Posterior cingulate gyrus (tissue), 11 donors: ENCODE data around the gene NLRP1.

Experiments
- DNase-seq, 10 donors: peaks; one replicate each; pipeline versions ENCODE4 v3.0.0 to v3.0.0-alpha.2; 2020 to 2021; ENCODE audit warnings: mixed read lengths in 3 of 10
- intact Hi-C: fragments of 100-400 bp; cut with DNase I; formaldehyde crosslinking; loops from one replicate; pipeline ENCODE4 v1.15.1; 2023

NLRP1 gene

DNA sequence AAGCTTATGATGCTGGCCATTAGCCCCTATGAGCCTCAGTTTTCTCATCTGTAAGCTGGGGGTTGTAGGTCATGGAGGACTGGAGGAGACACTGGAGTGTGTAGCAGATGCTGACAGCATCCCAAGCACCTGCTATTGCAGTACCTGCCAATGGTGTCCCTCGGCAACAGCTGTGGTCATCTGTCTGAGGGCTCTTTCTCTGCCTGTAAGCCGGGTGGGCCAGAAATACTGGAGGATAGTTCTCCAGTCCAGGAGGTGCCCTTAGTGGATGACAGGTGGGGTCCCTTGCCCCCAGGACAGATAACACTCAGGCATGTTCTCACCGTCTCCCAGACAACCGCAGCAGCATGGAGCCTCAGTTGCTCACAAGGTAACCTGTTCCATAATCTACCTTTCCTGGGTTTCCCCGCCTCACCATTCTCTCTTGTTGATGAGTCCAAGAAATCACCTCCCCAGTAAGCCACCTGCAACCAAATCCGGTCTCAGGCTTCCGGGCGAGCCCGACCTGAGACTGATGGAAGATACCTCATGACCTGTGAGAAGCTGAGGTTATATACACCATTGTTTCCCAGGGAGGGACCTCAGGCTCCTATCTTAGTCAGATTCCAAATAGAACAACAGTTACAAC, 23.8 kb downstream of the NLRP1 start:
- DNase-seq = no peak
- intact Hi-C loops = no loop called here

DNA sequence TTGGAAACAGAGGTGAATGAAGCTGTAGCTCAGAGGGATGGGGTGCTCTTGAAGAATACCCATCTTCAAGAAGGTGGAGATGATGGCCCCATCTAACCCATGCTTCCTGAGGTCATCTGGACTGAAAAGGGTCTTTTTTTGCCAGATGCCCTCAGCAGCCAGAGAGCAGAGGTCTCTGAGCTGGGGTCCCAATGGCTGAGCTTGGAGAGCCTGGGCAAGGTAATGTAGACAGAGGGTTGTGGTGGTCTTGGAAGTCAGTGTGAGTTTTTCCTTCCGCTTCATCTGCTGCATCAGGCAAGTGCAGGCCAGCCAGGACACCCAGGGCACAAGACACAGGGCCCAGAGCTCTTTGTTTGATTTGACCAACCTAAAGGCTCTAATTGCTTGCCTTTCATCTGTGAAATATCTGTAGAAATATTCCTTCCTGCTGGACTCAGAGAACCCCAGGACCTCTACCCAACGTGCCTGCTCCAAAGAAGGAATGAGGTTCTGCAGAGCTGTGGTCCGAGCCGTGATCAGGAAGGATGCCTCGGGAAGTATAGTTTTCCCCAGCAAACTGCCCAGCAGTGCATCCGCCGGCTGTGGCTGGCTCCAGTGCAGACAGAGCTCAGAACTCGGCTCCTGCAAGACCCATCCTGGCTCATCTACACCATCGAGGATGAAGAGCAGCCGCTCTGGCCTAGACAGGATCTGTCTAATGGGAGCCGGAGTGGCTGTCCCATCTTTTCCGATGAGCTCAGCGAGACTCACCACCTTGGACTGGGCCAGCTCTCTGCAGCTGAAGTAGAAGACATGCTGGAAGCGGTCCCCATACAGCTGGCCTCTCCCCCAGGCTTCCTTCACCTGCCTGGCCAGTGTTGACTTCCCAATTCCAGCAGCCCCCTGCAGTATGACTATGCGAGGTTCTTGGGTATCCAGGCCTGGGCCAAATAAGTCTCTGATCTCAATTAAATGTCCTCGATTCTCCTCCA, 25.2 kb downstream of the NLRP1 start:
- peak in 1 of 10 donors; percentile 55 for DNase-seq
- intact Hi-C loops = no loop called here

DNA sequence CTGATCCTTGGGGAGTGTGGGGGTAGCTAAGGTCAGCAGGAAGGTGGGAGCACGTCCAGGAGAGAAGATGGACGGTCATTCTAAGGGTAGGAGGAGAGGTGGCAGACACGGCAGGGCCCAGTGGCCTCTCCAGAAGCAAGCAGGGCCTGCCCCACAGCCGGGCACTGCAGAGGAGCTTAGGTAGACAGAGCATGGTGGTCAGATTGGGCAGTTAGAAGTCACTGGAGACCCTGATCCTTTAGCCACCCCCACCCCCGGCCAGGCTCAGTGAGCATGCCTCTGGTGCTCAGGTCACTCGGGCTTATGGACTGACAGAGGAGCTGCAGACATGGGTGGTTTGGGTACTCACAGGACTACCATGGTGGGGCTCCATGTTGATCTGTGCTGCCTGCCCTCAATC, 26.3 kb downstream of the NLRP1 start:
- DNase-seq = no peak
- intact Hi-C loops = no loop called here

DNA sequence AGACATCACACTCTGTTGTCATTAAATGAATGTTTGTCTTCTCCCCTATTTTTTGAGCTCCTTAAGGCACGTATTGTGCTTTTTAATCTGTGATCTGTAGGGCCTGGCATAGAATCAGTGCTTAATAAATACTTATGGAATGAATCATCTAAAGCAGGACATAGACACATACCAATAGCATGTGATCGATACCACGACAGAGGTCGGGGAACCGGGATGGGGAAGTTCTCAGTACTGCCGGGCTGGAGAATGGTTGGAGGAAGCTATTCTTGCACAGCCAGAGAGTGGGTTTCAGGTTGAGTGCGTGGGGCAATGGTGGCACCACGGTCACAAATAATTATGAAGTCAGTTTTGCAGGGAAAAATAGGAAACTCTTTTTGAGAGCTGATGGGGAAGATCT, 26.8 kb downstream of the NLRP1 start:
- DNase-seq = no peak
- intact Hi-C loops = no loop called here

DNA sequence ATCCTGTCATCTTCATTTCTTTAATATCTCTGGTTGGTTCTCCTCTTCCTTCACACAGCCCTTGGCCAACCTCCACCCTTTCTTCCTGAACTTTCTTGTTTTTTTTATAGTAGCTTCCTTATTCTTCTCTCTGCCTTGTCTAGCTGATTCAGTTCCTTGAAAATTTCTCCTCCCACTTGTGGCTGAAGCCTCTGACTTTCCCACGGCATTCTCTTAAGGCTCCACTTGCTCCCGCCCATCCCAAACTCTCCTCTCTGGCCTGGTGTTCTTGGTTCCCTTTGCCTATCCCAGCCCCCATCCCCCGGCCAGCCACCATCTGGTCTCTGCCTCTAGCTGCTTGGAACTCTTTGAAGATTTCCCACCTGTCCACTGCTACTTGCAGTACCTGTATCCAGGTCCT, 29.1 kb downstream of the NLRP1 start:
- intact Hi-C loops = no loop called here
- no peak for DNase-seq

DNA sequence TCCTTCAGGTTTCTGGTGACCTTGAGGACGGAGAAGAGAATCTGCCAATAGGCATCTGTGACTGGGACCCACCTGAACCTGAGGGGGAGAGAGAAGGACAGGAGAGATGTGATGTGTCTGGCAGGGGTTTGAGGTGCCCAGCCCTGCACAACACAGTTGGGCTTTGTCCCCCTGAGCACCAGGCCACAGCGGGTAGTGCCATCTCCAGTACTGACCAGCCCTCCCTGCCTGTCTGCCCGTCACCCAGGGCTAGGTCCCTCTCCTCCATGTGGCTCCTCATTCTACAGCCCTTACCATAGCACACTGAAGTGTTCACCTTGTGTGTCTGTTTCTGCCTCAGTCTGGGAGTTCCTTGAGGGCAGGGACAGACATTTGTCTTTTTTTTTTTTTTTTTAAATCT, 30.8 kb downstream of the NLRP1 start:
- no peak for DNase-seq
- intact Hi-C loops = no loop called here

DNA sequence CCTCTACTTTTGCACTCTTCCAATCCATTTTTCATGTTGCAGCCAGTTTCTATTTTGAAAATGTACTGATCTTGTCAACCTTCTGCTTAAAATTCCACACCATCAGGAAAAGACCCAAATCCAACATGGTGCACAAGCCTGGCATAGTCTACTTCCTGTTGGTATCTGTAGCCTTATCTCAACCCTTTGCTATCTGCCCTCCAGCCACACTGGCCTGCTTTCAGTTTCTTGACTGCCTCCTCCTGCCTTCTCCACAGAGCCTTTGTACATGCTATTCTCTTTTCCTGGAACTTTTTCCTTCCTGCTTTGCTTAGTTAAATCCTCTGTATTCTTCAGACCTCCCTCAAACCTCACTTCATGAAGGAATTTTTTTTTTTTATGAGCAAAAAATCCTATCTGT, 31.5 kb downstream of the NLRP1 start:
- intact Hi-C loops = no loop called here

DNA sequence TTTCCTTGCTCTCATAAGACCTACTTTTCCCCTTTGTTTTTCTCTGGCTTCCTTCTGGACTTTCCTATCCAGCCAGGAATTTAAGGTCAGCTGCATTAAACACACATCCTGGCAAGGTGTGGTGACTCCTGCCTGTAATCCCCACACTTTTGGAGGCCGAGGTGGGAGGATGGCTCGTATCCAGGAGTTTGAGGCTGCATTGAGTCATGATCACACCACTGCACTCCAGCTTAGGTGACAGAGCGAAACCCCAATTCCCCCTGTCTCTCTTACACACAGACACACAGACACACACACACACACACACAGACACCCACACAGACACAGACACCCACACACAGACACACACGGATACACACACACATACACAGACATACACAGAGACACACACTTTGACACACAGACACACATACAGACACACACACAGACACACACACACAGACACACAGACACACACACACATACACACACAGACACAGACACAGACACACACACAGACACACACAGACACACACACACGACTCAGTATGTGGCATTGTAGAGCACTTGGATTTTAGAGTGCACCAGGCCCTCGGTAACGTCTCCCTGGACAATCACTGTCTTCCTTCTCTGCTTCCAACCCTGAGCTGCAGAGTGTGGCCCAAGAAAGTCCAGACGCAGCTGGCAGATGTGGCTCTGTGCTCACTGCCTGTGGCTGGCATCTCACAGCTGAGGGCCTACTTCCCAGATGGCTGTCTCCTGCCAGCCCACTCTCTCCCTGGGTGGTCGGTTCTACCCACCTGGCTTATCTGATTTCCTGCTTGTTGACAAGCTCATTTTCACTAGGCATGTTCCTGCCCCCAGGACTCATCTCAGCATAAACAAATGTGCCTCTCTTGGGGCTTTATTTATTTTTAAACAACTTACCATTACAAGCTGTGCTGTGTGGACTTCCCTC, 39.0 kb downstream of the NLRP1 start:
- intact Hi-C loops = no loop called here
- peak in 1 of 10 donors; percentile 16 for DNase-seq

More for the DNA sequence above, 31.5 kb downstream of the NLRP1 start:
- DNase-seq = no peak

DNA sequence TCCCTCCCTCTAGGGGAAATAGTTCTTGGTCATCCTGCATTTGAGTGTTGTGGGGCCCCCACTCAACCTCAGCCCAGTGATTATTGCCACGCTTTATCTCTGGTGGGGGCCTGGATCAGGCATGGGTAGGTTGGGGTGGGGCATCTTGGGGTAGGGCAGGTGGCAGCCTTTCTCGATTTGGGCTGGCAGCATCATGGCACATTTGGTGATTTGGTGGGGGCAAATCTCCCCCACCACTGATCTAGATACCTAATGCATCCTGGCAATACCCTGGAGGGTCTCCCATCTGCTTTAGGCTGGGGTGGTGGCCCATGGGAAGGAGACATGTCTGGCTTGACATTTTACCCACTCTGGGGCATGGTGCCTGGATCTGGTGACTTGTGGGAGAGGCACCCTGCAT, 40.2 kb downstream of the NLRP1 start:
- intact Hi-C loops = no loop called here
- DNase-seq = no peak

DNA sequence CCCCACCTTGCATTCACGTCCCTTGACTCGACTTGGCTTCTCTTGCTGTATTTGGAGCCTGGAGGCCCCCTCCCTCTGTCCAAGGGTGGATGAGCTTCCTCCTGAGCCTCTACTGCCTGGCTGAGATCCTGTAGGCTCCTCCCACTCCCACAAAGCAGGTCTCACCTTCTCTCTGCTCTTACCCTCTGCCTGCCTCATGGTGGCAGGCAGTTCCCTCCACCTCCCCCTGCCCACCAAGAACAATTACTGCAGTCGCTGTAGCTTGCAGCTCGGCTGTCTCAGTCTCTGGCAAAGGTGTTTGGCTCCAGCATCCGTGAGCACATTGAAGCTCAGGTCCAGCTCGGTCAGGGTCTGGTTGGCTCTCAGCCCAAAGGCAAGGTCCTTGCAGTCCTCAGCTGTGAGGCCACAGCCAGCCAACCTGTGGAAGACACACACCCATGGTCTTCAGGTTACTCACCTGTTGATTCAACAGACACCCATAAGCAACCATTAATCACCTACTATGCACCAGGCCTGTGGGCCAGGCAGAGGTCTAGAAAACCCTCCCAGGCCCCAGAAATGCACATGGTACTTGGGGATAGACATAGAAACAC, 42.6 kb downstream of the NLRP1 start:
- intact Hi-C loops = no loop called here
- DNase-seq = peak in 1 of 10 donors; percentile 55

DNA sequence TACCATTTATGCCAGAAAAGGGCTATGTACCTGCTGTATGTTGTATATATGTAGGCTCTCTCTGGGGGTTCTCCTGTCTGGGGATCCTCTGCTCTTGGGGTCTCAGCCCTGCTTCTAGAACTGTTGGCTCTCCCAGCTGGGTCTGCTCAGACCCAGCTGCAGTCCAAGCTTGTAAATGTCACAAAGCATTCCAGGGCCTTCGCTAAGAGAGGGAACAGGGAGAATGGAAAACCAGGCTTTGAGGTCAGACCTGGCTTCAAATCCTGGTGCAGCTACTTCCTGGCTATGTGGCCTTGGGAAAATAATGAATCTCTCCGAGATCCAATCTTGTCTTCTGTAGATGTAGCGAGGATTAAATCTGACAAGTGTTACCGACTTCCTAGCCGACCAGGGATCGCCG, 44.0 kb downstream of the NLRP1 start:
- DNase-seq = no peak
- intact Hi-C loops = no loop called here

DNA sequence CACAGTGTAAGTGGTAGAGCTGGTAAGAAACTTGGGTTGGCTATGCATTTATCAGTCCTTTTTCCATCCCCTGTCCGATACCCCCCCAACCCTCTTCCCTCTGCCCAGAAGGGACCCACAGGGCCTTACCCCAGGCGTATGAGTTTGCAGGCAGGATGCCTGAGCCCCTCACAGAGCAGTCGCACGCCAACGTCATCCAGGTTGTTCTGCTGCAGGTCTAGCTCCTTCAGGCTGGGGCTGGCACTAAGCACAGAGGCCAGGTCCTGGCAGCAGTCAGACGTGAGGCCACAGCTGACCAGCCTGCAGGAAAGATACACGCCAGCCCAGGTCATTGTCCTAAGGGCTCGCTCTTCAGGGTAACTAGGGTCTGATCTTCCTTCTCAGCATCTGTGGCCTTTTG, 45.0 kb downstream of the NLRP1 start:
- intact Hi-C loops = no loop called here
- DNase-seq = no peak

DNA sequence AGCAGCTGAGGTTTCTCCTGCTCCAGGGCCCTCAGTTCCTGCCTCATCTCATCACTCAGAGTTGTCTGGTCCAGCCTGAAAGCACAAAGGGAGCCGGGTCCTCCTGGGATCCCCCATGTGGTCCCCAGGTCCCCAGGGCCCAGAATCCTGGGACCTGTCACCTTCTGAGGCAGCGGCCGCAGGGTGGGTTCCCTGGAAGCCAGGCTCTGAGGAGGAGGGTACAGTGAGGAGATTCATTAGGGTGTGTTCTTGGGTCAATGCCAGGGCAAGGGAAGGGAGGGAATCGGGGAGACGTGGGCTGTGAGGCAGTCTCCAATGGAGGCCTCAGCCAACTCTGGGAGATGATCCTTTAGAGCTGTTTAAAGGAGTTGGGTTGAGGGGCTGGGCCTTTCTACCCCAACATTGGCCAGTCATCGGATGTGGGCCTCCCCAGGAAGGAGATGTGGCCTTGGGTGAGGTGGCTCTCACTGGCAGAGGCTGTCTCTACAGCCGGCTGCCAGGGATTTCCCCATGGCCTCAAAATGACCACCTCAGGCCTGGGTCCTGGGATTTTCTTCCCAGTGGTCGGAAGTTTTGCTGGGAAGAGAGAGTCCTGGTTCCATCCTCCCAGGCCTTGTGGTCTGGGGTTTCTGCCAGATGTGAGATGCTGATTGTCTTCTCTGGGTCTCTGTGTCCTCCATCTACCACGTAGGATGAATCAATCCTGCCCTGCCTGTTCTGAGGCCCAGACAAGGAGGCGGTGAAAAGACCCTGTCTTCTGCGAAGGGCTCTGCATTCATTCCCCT, 47.3 kb downstream of the NLRP1 start:
- DNase-seq = no peak

DNA sequence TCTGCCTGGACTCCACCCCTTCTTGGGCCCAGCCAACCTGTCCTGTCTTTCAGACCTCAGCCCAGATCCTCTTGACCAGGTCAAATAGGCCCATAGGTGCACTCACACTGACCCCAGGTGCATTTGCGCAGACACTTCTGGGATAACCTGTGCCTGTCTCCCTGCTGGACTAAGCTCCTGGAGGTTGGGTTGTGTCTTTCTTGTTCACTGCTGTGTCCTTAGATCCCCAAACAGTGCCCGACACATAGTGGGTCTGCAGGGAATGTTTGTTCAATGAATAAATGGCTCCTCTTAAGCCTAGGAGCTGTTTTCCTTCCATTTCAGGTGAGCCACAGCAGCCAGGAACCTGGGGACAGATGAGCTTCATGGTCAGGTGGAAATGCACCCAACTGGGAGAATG, 48.9 kb downstream of the NLRP1 start:
- intact Hi-C loops = no loop called here
- DNase-seq = no peak

More for the DNA sequence above, 47.3 kb downstream of the NLRP1 start:
- intact Hi-C loops = no loop called here

DNA sequence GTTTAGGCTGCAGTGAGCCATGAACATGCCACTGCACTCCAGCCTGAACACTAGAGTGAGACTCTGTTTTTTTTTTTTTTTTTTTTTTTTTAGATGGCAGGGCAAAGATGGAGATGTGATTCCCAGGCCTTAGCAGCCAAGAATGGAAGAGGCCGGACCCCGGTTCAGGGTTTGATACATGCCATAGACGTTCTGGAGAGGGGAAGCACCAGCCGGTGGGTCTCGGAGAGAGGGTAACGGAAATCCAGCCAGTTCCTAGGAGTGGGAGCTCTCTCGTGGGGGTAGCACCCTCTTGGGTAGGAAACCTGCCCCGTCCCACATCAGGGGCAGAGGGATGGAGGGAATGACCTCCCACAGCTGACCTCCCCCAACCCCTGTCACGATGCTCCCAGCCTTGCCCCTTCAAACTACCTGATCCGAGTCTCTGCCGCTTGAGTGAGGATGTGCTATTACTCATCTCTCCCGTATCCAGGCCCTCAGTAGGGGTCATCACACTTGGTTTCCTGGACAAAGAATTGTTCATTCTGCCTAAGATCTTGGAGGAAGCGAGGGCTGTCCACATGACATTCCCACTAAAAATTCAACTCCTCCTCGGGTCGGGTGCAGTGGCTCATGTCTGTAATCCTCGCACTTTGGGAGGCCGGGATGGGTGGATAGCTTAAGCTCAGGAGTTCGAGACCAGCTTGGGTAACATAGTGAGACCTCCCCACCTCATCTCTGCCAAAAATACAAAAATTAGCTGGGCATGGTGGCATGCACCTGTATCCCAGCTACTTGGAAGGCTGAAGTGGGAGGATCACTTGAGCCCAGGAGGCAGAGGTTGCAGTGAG, 50.6 kb downstream of the NLRP1 start:
- no peak for DNase-seq
- intact Hi-C loops = no loop called here

DNA sequence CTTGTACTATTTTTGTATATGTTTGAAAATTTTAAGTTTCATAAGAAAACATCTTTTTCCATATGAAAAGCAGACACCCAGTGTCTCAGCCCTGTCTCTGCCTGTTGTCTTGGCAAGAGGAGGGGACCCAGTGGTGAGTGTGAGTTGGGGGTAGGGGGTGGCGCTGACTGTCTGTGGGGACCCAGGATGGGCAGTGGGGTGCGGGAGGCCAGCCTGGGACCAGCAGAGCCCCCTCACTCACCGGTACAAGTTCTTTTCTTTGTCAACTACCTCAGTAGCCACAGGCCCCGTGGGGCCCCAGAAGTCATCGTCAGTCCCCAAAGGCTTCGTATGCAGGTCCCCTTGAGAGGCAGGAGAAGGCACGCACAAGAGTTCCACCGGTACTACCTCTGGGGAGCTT, 51.7 kb downstream of the NLRP1 start:
- intact Hi-C loops = no loop called here
- no peak for DNase-seq

DNA sequence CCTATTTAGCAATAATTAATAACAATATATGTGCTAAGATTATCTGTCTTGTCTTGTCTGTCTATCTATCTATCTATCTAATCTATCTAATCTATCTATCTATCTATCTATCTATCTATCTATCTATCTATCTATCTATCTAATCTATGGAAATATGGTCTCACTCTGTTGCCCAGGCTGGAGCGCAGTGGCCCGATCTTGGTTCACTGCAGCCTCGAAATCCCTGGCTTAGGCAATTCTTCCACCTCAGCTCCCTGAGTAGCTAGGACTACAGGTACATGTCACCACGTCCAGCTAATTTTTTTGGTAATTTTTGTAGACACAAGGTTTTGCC, 53.3 kb downstream of the NLRP1 start:
- intact Hi-C loops = no loop called here
- no peak for DNase-seq

DNA sequence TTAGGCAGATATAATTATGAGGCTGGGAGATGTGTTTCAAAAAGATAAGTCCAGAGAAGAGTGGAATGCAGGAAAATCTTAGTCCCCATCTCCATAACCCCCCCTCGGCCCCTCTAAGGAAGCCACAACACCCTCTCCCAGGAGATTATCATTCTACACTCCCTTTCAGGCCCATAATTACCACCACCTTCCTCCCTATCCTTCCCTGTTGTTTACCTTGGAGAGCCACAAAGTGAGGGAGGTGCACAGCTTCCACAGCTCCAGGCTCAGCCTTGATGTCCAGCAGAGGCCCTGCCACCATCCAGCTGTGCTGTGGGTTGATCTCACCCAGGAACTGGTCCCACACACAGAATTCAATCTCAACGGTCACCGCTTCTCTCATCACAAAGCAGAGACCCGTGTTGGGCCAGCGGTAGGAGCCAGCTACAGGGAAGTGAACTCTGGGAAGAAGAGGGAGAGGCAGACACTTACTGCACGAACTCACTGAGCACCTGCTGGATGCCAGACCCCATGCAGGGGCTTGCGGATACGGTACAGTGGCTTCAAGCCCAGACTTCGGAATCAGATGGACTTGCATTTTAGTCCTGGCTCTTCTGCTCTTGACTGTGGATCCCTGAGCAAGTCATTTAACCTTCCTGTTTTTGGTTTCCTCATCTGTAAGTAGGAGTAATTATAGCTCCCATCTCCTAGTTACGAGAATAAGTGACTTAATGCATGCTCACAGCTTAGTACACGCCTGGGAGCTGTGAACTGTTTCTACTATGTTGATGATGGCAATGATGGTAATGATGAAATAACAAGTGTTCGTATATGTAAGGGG, 53.8 kb downstream of the NLRP1 start:
- no peak for DNase-seq
- intact Hi-C loops = no loop called here
